ENCODE measurements around the gene TECTB.

TECTB gene

DNA sequence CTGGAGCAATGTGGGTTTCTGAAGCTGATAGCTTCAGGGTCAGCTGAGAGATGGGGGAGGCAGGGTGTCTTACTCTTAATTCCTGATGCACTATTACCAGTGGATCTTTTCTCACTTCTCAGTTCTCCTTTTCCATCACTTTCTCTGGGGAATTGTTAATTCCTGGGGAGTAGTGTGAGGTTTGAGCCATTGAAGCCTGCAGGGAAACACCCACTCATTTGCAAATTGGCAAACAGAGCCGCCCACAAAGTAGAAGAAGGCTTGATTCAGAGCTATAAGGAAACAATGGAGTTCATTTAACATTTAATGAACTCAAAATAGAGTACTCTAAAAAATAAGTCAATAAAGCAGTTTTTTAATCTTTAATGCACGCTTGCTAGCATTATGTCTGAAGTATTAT, 4.3 kb upstream of the TECTB start:
- in situ Hi-C loops (cut with HindIII; ENCODE audit: low sequenced_read_pairs) = no loop called here
- TF ChIP-seq, protein P1, sequence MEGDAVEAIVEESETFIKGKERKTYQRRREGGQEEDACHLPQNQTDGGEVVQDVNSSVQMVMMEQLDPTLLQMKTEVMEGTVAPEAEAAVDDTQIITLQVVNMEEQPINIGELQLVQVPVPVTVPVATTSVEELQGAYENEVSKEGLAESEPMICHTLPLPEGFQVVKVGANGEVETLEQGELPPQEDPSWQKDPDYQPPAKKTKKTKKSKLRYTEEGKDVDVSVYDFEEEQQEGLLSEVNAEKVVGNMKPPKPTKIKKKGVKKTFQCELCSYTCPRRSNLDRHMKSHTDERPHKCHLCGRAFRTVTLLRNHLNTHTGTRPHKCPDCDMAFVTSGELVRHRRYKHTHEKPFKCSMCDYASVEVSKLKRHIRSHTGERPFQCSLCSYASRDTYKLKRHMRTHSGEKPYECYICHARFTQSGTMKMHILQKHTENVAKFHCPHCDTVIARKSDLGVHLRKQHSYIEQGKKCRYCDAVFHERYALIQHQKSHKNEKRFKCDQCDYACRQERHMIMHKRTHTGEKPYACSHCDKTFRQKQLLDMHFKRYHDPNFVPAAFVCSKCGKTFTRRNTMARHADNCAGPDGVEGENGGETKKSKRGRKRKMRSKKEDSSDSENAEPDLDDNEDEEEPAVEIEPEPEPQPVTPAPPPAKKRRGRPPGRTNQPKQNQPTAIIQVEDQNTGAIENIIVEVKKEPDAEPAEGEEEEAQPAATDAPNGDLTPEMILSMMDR (IDR thresholded peaks at IDR 0.05; ENCODE audit: low read depth, low read length) = no peak
- no peak overlapping the region for H3K4me3 ChIP-seq (ENCODE audit: low read depth, low read length)
- DNase-seq (ENCODE audit: low read depth, low spot score) = no peak

DNA sequence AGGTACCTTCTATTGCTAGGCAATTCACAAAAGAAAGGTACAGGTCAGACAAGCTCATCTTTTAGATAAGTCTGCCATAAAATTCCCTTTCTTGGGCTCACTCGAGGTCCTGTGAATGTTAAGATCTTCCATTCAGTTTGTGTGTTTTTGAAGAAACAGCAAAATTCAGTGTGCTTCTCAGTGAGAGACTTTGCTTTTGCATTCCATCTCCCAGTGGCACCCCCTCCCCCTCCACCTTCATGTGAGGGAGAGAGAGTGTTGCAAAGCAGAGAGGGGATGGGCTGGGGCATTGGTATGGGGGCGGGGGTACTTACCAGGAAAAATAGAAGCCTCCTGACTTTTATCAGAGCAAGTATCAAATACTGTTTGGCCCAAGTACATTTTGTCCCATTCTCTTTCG, 3.8 kb upstream of the TECTB start:
- TF ChIP-seq, protein P1 (IDR thresholded peaks at IDR 0.05; ENCODE audit: low read depth, low read length) = no peak
- DNase-seq (ENCODE audit: low read depth, low spot score) = no peak
- H3K4me3 ChIP-seq (ENCODE audit: low read depth, low read length) = no peak overlapping the region
- in situ Hi-C loops (cut with HindIII; ENCODE audit: low sequenced_read_pairs) = no loop called here

DNA sequence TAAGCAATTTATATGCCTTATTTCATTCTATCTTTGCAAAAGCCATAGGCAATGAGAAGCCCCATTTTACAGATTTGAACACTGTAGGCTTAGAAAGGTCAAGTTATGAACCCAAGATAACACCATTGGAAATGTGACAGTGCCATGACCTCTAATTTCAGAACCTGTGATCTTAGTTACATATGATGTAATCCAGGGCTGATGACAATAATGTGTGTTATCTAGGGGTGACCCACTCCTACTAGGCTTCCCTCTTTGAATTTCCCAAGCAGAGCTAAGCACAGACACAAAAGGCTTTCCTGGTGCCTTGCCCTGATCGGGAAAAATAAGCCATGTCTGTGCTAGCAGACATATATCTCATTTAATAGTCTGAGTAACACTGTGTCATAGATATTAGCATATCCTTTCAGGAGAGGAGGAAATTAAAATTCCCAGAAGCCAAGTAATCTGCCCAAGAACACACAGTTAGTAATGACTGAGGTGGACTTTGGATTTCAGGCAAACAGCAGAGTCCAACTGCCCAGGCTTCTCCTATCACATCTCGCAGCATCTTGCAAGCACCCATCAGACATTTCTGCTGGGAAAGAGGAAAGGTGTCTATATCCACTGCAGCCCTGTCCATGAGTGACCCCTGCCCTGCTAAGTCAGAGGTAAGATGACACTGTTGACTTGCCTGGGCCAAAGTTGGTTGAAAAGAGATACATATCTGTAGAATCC, 2.8 kb upstream of the TECTB start:
- no peak for DNase-seq (ENCODE audit: low read depth, low spot score)
- H3K4me3 ChIP-seq (ENCODE audit: low read depth, low read length) = no peak overlapping the region
- TF ChIP-seq, protein P1 (IDR thresholded peaks at IDR 0.05; ENCODE audit: low read depth, low read length) = no peak
- in situ Hi-C loops (cut with HindIII; ENCODE audit: low sequenced_read_pairs) = no loop called here

DNA sequence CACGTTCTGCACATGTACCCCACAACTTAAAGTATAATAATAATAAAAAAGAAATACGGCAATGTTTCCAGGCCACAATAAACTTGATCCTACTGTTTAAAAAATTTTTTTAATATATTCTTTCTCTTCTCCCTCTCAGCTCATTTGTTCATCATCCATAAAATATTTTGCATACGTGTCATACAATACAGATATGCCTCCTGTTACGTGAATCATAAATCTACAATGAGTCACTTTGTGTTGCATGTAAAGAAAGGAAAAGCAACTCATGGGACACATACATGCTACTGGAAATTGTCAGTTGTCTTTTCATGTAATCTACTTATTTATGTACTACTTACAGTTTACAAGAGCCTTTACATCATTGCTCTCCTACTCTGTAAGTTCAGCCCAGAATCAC, 1.1 kb upstream of the TECTB start:
- in situ Hi-C loops (cut with HindIII; ENCODE audit: low sequenced_read_pairs) = no loop called here
- TF ChIP-seq, protein P1 (IDR thresholded peaks at IDR 0.05; ENCODE audit: low read depth, low read length) = no peak
- H3K4me3 ChIP-seq (ENCODE audit: low read depth, low read length) = no peak overlapping the region
- no peak for DNase-seq (ENCODE audit: low read depth, low spot score)

DNA sequence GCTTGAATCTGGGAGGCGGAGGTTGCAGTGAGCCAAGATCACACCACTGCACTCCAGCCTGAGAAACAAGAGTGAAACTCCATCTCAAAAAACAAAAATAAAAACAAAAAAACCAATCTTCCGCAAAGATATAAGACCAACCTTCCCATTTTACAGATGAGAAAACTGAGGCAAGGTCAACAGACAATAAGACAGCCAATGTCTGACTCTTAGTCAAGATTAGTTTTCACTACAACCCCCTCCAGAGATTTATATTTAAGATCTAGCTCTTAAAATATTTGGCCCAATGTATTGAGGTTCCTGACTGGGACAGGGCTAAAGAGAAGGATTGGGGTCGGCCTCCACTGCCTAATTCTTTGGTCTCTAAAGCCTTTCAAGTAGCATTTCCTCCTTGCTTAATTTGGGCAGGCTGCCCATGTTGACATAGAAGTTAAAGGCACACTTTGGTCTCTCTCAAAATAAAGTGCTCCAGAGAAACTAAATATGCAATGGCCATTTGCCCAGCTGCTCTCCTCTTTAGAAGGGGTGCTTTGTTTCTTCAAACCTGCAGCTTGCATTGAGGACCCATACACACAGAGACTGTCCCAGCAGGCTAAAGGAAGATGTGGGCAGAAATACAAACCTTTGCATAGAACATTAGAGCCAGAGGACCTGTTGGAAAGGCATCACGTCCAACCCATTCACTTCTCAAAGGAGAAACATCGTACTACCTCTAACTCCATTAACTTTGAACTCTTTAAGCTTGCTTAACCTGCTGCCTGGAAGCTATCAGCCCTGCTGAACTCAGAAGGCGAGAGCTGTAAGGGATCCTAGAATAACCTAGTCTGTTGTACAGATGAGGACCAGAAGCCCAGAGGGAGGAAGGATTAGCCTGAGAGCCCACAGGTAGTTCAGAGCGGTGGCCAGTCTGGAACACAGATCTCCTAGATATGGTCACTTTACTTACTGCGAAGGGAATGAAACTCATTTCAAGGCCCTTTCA, 3.9 kb downstream of the TECTB start:
- DNase-seq (ENCODE audit: low read depth, low spot score) = no peak
- in situ Hi-C loops (cut with HindIII; ENCODE audit: low sequenced_read_pairs) = no loop called here
- H3K4me3 ChIP-seq (ENCODE audit: low read depth, low read length) = no peak overlapping the region
- TF ChIP-seq, protein P1 (IDR thresholded peaks at IDR 0.05; ENCODE audit: low read depth, low read length) = no peak

DNA sequence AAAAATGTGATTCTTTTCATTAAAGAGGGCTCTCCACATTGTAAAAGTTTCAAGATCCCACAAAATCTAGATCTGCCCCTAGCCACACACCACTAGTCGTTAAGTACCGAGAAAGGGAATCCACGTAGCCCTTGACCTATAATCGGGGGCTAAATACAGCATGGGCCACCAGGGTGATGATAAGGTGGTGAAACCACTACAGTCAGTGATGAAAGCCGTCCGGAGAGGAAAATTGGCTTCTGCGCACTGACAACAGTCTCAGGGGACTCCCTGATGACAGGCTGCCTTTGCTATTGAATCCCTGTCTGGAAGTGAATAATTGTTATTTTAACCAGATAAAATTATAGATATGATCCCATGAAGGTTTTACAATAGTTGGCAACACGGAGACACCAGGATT, 4.6 kb downstream of the TECTB start:
- TF ChIP-seq, protein P1 (IDR thresholded peaks at IDR 0.05; ENCODE audit: low read depth, low read length) = no peak
- in situ Hi-C loops (cut with HindIII; ENCODE audit: low sequenced_read_pairs) = no loop called here
- no peak for DNase-seq (ENCODE audit: low read depth, low spot score)

More for the DNA sequence above, 4.6 kb downstream of the TECTB start:
- no peak overlapping the region for H3K4me3 ChIP-seq (ENCODE audit: low read depth, low read length)

Measured in astrocyte of the spinal cord (primary cell).